GM12878 (cell line): ENCODE results near the gene WWOX. TPM values are rescaled to one million over a fixed set of nuclear protein-coding genes. Genes with fewer than 3 reads are reported as not detected.

ENCODE experiments used
- ATAC-seq: fragments of 200-7000 bp; cut with Tn5 transposase; 3 replicates; pipeline ENCODE4 v1.9.1; 2020; ENCODE audit warnings: mild to moderate bottlenecking, moderate library complexity
- BruUV-seq: library from RNA; stranded (reverse); fragments of 400-500 nt; replicated peaks from 2 replicates; lab custom pipeline; 2021; lab: Mats Ljungman, UMichigan
- CTCF ChIA-PET: fragments of 300-600 bp; sonication (Branson Sonifier 250); formaldehyde crosslinking; extraction: SDS; loops from one replicate; lab custom pipeline; 2021; ENCODE audit warnings: inconsistent platforms; lab: Yijun Ruan, JAX
- POLR2A ChIA-PET: fragments of 350-600 bp; formaldehyde crosslinking; extraction: SDS; loops from one replicate; lab custom pipeline; 2021; ENCODE audit warnings: inconsistent platforms; lab: Charles Lee
- RAD21 ChIA-PET: fragments of 300-600 bp; sonication (Branson Sonifier 250); formaldehyde crosslinking; loops from one replicate; lab custom pipeline; 2023; ENCODE audit warnings: antibody characterized with exemption; ENCODE audit not compliant: unreplicated experiment; lab: Charles Lee
- SMC1A ChIA-PET: fragments of 300-600 bp; sonication (Branson Sonifier 250); formaldehyde crosslinking; loops from one replicate; lab custom pipeline; 2023; ENCODE audit not compliant: unreplicated experiment, uncharacterized antibody; lab: Charles Lee
- DNase-seq: peaks from one replicate; pipeline ENCODE4 v3.0.0-alpha.2; 2011; ENCODE audit warnings: low read depth, low spot score
- FAIRE-seq: peaks from 3 replicates; lab custom pipeline; 2011; peaks lifted over from hg19 to GRCh38; lab: Jason Lieb, UNC
- H2AFZ ChIP-seq: 2 replicates; pipeline ENCODE4 v1.6.0; 2011; ENCODE audit warnings: low read depth, low read length, control low read depth; ENCODE audit not compliant: control insufficient read depth
- H3K27ac ChIP-seq: 2 replicates; pipeline ENCODE4 v1.5.1; 2011; ENCODE audit warnings: control low read depth; ENCODE audit not compliant: control insufficient read depth, insufficient read depth
- H3K27me3 ChIP-seq, 2 experiments: replicated peaks in 1 of 2; 2 replicates each; pipeline versions ENCODE4 v1.6.0 to v1.6.1; 2011; ENCODE audit warnings: low read length in 1 of 2; ENCODE audit not compliant: control insufficient read depth in 2 of 2, insufficient read depth in 2 of 2
- H3K36me3 ChIP-seq, 2 experiments: 2 replicates each; pipeline ENCODE4 v1.5.1; 2011; ENCODE audit warnings: low read length in 1 of 2; ENCODE audit not compliant: control insufficient read depth in 2 of 2, insufficient read depth in 2 of 2
- H3K4me1 ChIP-seq: 2 replicates; pipeline ENCODE4 v1.6.1; 2011; ENCODE audit warnings: mild to moderate bottlenecking, low read length, moderate library complexity, mixed read lengths; ENCODE audit not compliant: control insufficient read depth, insufficient read depth
- H3K4me2 ChIP-seq: 2 replicates; pipeline ENCODE4 v1.6.0; 2011; ENCODE audit warnings: control low read depth; ENCODE audit not compliant: control insufficient read depth, insufficient read depth
- H3K4me3 ChIP-seq: fragments of 200-600 bp; sonication (generic); 2 replicates; pipeline ENCODE4 v1.5.1; 2016
- H3K79me2 ChIP-seq: 2 replicates; pipeline ENCODE4 v1.6.0; 2011; ENCODE audit warnings: low read length; ENCODE audit not compliant: control insufficient read depth, insufficient read depth
- H3K9ac ChIP-seq: 2 replicates; pipeline ENCODE4 v1.8.0; 2011; ENCODE audit warnings: low read length, control low read depth, mixed read lengths; ENCODE audit not compliant: control insufficient read depth, insufficient read depth
- H3K9me3 ChIP-seq: replicated peaks from 3 replicates; pipeline ENCODE4 v1.5.1; 2011; ENCODE audit warnings: mild to moderate bottlenecking, low read length; ENCODE audit not compliant: control insufficient read depth, insufficient read depth
- H4K20me1 ChIP-seq: 2 replicates; pipeline ENCODE4 v1.6.0; 2011; ENCODE audit not compliant: control insufficient read depth, insufficient read depth
- CBX5 ChIP-seq: sonication (generic); IDR thresholded peaks from 2 replicates; pipeline ENCODE4 v1.6.1; 2016; ENCODE audit warnings: low read depth, moderate library complexity, mild to moderate bottlenecking, inconsistent platforms
- CEBPB ChIP-seq, 2 experiments: fragments of 150-350 bp in 1 of 2; IDR thresholded peaks; 2 replicates each; pipeline ENCODE4 v1.6.1; 2012 to 2014; ENCODE audit warnings: low read depth in 2 of 2, low read length in 2 of 2, borderline replicate concordance in 1 of 2, inconsistent platforms in 1 of 2
- CHD2 ChIP-seq: IDR thresholded peaks from 2 replicates; pipeline ENCODE4 v1.6.1; 2011; ENCODE audit warnings: low read depth, low read length, improper control_type of control experiment, borderline replicate concordance
- HCFC1 ChIP-seq: fragments of 150-350 bp; IDR thresholded peaks from 2 replicates; pipeline ENCODE4 v1.6.1; 2014; ENCODE audit warnings: low read length
- NR2F1 ChIP-seq: fragments of 450-650 bp; conservative IDR thresholded peaks from 2 replicates; pipeline ENCODE4 v1.6.1; 2017; ENCODE audit warnings: mild to moderate bottlenecking
- SMARCA5 ChIP-seq: fragments of 450-650 bp; IDR thresholded peaks from 2 replicates; pipeline ENCODE4 v1.6.1; 2017; ENCODE audit warnings: mild to moderate bottlenecking
- TAF1 ChIP-seq: IDR thresholded peaks from 2 replicates; pipeline ENCODE4 v1.6.1; 2011; ENCODE audit warnings: mild to moderate bottlenecking, low read depth, low read length, borderline replicate concordance
- WGBS: methylation state at CpG from one replicate; pipeline ENCODE4 v1.1.6; 2016; ENCODE audit warnings: low lambda C conversion rate; ENCODE audit not compliant: insufficient replicate concordance, insufficient coverage; ENCODE audit errors: missing lambda C conversion rate; 5-methylcytosine and 5-hydroxymethylcytosine counted together
- in situ Hi-C: fragments of 300-500 bp; cut with MboI; formaldehyde crosslinking; loops from 9 replicates; pipeline ENCODE4 v1.14.3; 2018; ENCODE audit warnings: mixed read lengths
- intact Hi-C: fragments of 100-400 bp; cut with micrococcal nuclease; formaldehyde crosslinking; loops from one replicate; pipeline ENCODE4 v1.14.2; 2022; ENCODE audit not compliant: unreplicated experiment
- polyA plus RNA-seq, 11 experiments: library from polyadenylated mRNA; depleted of rRNA in 4 of 11; unstranded in 6 of 11; stranded (reverse) in 5 of 11; fragments of >200 nt; fragmentation: Nextera tagmentation in 4 of 11; fragmentation: Illumina TruSeq in 1 of 11; extraction: Ambion mirVana in 4 of 11; extraction: Trizol in 1 of 11; gene quantifications; 1 replicate in 1 of 11; 2 replicates in 10 of 11; pipeline versions ENCODE4 v1.2.1 to v1.2.3, GENCODE V29; 2011 to 2016; ENCODE audit warnings: inconsistent platforms in 2 of 11, missing spikeins in 2 of 11, low read depth in 1 of 11
- total RNA-seq, 4 experiments: library from RNA; depleted of rRNA in 3 of 4; stranded (reverse); fragments of >200 nt in 3 of 4; fragmentation: Illumina TruSeq in 1 of 4; extraction: Trizol in 1 of 4; gene quantifications; 2 replicates each; pipeline versions ENCODE4 v1.2.1 to v1.2.3, GENCODE V29; 2013 to 2021
- TF ChIP-seq, protein P1 (sequence below): fragments of 450-650 bp; IDR thresholded peaks from 2 replicates; pipeline ENCODE4 v1.6.1; 2017; ENCODE audit warnings: mild to moderate bottlenecking
- TF ChIP-seq, protein P2 (sequence below): fragments of 450-650 bp; IDR thresholded peaks from 2 replicates; pipeline ENCODE4 v1.6.1; 2017; ENCODE audit warnings: mild to moderate bottlenecking, low read depth, inconsistent platforms; ENCODE audit not compliant: poor library complexity, severe bottlenecking

WWOX gene
- total and polyA plus RNA-seq, 10 of the 15 experiments (the other 5 are each of a cell fraction or from before 2014, with no cell fraction given) = 2.8 to 24.4 (median 17.8) TPM

DNA sequence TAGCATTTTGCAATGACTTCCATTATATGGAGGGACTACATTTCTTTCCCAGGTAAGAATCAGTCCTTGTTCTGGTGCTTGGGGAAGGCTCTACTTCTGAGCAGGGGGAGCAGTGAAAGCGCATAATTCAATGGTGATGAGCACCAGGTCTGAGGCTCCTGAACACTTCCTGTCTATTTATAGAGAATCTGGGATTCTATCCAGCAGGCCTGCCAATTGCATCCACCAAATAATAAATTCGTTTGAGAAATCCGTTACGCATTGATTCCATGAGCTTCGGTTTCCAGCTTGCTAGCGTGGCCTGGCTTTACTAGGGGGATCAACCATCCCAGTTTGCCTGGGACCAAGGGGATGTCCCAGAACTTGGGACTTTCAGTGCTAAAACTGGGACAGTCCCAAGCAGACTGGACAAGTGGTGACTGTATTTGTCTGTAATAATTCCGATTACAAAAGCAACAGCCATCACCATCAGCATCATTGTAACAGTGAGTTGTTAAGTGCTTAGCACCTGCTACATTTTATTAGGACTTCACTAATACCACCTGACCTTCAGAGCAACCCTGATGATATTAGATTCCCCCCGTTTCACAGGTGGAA, 1151.1 kb downstream of the WWOX start:
- no TSS peak for BruUV-seq
- 42% methylated on average over 8 of the region's 8 CpGs for WGBS

More for the DNA sequence above, 1151.1 kb downstream of the WWOX start:
- in situ Hi-C loops (no loop called here), intact Hi-C loops (no loop called here)
- SMC1A ChIA-PET = no interaction called here
- H3K4me2 ChIP-seq = no peak overlapping the region
- TF ChIP-seq CEBPB (IDR thresholded peaks at IDR 0.05; ENCODE audit: borderline replicate concordance in 1 of 2, low read depth in 2 of 2, low read length in 2 of 2) (no peak), HCFC1 (no peak), SMARCA5 (no peak), NR2F1 (no peak), TAF1 (no peak), CBX5 (no peak), CHD2 (no peak)
- TF ChIP-seq, protein P1, sequence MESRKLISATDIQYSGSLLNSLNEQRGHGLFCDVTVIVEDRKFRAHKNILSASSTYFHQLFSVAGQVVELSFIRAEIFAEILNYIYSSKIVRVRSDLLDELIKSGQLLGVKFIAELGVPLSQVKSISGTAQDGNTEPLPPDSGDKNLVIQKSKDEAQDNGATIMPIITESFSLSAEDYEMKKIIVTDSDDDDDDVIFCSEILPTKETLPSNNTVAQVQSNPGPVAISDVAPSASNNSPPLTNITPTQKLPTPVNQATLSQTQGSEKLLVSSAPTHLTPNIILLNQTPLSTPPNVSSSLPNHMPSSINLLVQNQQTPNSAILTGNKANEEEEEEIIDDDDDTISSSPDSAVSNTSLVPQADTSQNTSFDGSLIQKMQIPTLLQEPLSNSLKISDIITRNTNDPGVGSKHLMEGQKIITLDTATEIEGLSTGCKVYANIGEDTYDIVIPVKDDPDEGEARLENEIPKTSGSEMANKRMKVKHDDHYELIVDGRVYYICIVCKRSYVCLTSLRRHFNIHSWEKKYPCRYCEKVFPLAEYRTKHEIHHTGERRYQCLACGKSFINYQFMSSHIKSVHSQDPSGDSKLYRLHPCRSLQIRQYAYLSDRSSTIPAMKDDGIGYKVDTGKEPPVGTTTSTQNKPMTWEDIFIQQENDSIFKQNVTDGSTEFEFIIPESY = no peak
- TF ChIP-seq, protein P2, sequence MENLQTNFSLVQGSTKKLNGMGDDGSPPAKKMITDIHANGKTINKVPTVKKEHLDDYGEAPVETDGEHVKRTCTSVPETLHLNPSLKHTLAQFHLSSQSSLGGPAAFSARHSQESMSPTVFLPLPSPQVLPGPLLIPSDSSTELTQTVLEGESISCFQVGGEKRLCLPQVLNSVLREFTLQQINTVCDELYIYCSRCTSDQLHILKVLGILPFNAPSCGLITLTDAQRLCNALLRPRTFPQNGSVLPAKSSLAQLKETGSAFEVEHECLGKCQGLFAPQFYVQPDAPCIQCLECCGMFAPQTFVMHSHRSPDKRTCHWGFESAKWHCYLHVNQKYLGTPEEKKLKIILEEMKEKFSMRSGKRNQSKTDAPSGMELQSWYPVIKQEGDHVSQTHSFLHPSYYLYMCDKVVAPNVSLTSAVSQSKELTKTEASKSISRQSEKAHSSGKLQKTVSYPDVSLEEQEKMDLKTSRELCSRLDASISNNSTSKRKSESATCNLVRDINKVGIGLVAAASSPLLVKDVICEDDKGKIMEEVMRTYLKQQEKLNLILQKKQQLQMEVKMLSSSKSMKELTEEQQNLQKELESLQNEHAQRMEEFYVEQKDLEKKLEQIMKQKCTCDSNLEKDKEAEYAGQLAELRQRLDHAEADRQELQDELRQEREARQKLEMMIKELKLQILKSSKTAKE = no peak
- no peaks in the 10 kb centered on the region for H3K36me3 ChIP-seq
- H2AFZ ChIP-seq = no peak overlapping the region
- CTCF ChIA-PET = no interaction called here
- H3K27ac ChIP-seq = no peak overlapping the region
- RAD21 ChIA-PET = no interaction called here
- no peaks in the 10 kb centered on the region for H3K9me3 ChIP-seq
- ATAC-seq (no peak), FAIRE-seq (no peak), DNase-seq (no peak)
- no peaks in the 10 kb centered on the region for H3K27me3 ChIP-seq
- H3K9ac ChIP-seq = no peak overlapping the region
- H3K79me2 ChIP-seq = no peaks in the 10 kb centered on the region
- H3K4me3 ChIP-seq = no peak overlapping the region
- POLR2A ChIA-PET = no interaction called here
- H3K4me1 ChIP-seq = no peaks in the 10 kb centered on the region
- no peaks in the 10 kb centered on the region for H4K20me1 ChIP-seq
